NCI-H82 (cell line): ENCODE measurements around the gene PCCB.
"Not testable (repeated sequence)": the region's sequence is repeated elsewhere in the genome, so short reads cannot be mapped to it uniquely, and the experiment has no call there.

ENCODE experiments used
- DNase-seq: peaks from one replicate; lab custom pipeline; 2025; lab: John Stamatoyannopoulos, UW

The PCCB gene

GRCh38 chr3:136329593-136329992, 79.5 kb downstream of the PCCB start:
- no peak for DNase-seq

- DNase-seq, result no peak
Measured at GRCh38 chr3:136330900-136331299, 80.8 kb downstream of the PCCB start.

- DNase-seq, result no peak
Measured at GRCh38 chr3:136332302-136332701, 82.2 kb downstream of the PCCB start.

GRCh38 chr3:136332776-136333175, 82.6 kb downstream of the PCCB start:
- no peak for DNase-seq

GRCh38 chr3:136334209-136334608, 84.1 kb downstream of the PCCB start:
- no peak for DNase-seq

- not testable (repeated sequence) for DNase-seq
Measured at GRCh38 chr3:136334726-136335125, 84.6 kb downstream of the PCCB start.

- no peak for DNase-seq
Measured at GRCh38 chr3:136336329-136337100, 86.4 kb downstream of the PCCB start.

GRCh38 chr3:136343446-136343845, 93.3 kb downstream of the PCCB start:
- DNase-seq, result no peak

GRCh38 chr3:136343873-136344555, 93.9 kb downstream of the PCCB start:
- peak; percentile 38 for DNase-seq

GRCh38 chr3:136346486-136346885, 96.3 kb downstream of the PCCB start:
- no peak for DNase-seq

- no peak for DNase-seq
Measured at GRCh38 chr3:136350132-136350531, 100.0 kb downstream of the PCCB start.

GRCh38 chr3:136350557-136350956, 100.4 kb downstream of the PCCB start:
- DNase-seq, result no peak

GRCh38 chr3:136351351-136351750, 101.2 kb downstream of the PCCB start:
- no peak for DNase-seq

- peak; percentile 19 for DNase-seq
Measured at GRCh38 chr3:136351905-136352304, 101.8 kb downstream of the PCCB start.

- no peak for DNase-seq
Measured at GRCh38 chr3:136353461-136353860, 103.3 kb downstream of the PCCB start.

GRCh38 chr3:136366289-136366688, 116.1 kb downstream of the PCCB start:
- no peak for DNase-seq

- not testable (repeated sequence) for DNase-seq
Measured at GRCh38 chr3:136375800-136376199, 125.7 kb downstream of the PCCB start.

- DNase-seq, result peak; percentile 84
Measured at GRCh38 chr3:136377508-136377907, 127.4 kb downstream of the PCCB start.

GRCh38 chr3:136378011-136378410, 127.9 kb downstream of the PCCB start:
- DNase-seq, result no peak
